ENCODE data around the gene MAP2K5.

Gene MAP2K5

DNA sequence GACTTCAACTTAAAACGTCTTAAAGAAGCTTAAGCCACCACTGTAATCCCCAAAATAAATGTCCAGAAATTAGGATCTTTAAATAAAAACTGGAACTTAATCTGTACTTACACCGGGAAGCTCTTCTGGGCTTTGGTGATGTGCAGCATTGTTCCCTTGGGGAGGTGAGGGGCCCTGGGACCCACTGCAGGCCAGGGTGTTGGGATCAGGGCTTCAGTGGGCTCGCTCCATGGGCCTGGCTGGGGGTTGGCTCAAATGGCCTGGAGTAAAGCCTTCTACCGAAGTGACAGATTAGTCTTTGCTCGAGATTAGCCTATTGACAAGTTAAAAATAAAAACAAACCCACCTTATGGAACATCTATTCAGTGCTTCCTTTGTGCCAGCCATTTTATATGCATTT, 303.5 kb downstream of the MAP2K5 start:
- no peak for DNase-seq

DNA sequence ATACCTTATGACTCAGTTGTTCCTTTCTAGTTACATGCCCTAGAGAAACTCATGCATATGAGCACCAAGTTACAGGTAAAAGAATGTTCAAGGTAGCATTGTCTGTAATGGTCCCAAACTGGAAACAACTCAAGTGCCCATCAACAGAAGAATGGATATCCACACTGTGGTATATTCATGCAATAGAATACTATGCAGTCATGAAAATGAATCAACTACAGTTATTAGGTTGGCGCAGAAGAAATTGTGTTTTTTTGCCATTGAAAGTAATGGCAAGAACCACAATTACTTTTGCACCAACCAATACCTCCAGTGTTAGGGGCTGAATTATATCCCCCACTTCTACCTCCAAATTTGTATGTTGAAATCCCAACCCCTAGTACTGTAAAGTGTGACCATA, 307.0 kb downstream of the MAP2K5 start:
- DNase-seq, result no peak

DNA sequence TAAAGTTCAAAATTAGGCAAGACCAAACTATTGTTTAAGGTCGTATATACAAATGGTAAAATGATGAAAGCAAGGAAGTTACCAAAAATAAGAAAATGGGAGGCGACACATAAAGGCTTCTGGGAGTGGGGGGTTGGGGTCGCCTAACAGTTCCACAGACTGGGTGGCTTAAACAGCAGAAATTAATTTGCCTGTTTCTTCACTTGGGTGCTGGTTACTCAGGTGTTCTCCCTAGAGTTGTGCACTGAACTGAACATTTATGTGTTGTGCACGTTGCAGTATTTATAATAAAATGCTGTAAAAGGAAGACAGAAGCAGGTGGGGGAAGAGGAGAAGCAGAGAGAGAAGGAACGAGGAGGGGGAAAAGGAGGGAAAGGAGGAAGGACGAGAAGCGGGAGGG, 307.8 kb downstream of the MAP2K5 start:
- DNase-seq, result no peak

- DNase-seq, result no peak
Measured at GRCh38 chr15:67850994-67851571, 308.6 kb downstream of the MAP2K5 start.

DNA sequence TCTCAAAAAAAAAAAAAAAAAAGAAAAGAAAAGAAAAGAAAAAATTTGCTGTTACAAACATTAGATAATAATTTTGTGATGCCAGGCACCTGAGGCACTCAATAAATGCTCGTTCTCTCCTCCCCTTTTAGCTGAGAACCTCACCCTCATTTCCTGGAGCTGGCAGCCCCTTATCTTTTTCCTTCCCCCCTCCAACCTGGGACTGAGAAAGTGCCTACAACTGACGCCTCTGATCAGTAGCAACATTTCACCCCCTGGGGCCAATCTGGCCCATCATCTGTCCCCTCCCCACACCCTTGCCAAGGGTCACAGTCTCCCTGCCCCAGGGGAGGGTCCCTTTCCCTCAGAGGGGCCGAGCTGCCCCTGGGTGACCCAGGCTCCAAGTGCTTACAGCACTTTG, 309.9 kb downstream of the MAP2K5 start:
- no peak for DNase-seq

DNA sequence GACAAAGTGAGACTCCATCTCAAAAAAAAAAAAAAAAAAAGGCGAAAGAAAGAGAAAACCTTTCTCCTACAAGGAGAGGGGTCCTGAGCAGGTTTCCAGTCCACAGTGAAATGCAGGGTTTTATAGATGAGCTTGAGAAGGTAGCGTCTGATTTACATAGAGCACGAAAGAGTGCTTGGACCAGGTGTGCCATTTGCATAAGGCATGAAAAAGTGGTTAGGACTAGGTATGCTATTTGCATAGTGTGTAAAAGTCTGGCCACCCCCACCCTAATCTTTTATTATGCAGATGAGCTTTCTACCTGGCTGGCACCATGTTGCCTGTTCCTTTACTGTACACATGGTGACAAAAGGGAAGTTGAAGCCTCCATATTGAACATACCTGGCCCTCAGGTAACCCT, 311.0 kb downstream of the MAP2K5 start:
- no peak for DNase-seq

DNA sequence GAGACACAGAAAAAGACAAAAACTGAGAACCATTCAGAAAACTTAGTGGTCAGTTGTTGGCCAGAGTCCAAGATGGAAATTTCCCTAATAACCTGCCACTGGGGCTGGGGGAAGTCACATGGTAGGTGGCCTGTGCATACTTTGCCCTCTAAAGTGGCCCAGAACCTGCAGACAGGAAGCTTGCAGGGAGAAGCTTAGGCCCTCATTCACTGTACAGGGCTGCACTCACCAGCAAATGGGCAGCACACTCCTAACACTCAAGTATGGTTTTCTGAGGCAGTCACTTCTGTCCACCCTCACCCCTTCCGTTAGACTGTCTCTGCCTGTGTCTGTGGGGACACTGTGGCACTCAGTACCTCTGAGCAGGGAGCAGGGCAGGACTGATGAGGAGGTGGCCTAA, 311.9 kb downstream of the MAP2K5 start:
- no peak for DNase-seq

GRCh38 chr15:67855842-67856241, 313.3 kb downstream of the MAP2K5 start:
- no peak for DNase-seq
